Activated CD4-positive, alpha-beta T cell treated with anti-CD3 and anti-CD28 coated beads, Interleukin-2, amount 10 ng/mL, durations not matched to agents 24 days and 14 days (primary cell): ENCODE measurements around the gene GAD2. TPM values are rescaled to one million over a fixed set of nuclear protein-coding genes. Genes with fewer than 3 reads are reported as not detected.

Experiments
- DNase-seq: peaks from one replicate; pipeline ENCODE4 v3.0.0; 2022
- H3K27ac Mint-ChIP-seq: one replicate; pipeline ENCODE4 v1.8.0; 2022; ENCODE audit warnings: mild to moderate bottlenecking, mixed read lengths
- H3K27me3 Mint-ChIP-seq: one replicate; pipeline ENCODE4 v1.8.0; 2022; ENCODE audit warnings: mixed read lengths
- H3K36me3 Mint-ChIP-seq: one replicate; pipeline ENCODE4 v1.8.0; 2022; ENCODE audit warnings: low read depth, mild to moderate bottlenecking, mixed read lengths
- H3K4me1 Mint-ChIP-seq: one replicate; pipeline ENCODE4 v1.8.0; 2021; ENCODE audit warnings: mixed read lengths
- H3K4me3 Mint-ChIP-seq: one replicate; pipeline ENCODE4 v1.8.0; 2022; ENCODE audit warnings: mild to moderate bottlenecking, moderate library complexity, mixed read lengths
- H3K9me3 Mint-ChIP-seq: one replicate; pipeline ENCODE4 v1.8.0; 2021; ENCODE audit warnings: mixed read lengths
- intact Hi-C: fragments of 100-400 bp; cut with micrococcal nuclease; formaldehyde crosslinking; loops from one replicate; pipeline ENCODE4 v1.15.1; 2023
- total RNA-seq: library from RNA; stranded (reverse); gene quantifications from 2 replicates; pipeline ENCODE4 v1.2.3, GENCODE V29; 2022

The GAD2 gene
- total RNA-seq, 1 donor from 2014 or later, result not detected

DNA sequence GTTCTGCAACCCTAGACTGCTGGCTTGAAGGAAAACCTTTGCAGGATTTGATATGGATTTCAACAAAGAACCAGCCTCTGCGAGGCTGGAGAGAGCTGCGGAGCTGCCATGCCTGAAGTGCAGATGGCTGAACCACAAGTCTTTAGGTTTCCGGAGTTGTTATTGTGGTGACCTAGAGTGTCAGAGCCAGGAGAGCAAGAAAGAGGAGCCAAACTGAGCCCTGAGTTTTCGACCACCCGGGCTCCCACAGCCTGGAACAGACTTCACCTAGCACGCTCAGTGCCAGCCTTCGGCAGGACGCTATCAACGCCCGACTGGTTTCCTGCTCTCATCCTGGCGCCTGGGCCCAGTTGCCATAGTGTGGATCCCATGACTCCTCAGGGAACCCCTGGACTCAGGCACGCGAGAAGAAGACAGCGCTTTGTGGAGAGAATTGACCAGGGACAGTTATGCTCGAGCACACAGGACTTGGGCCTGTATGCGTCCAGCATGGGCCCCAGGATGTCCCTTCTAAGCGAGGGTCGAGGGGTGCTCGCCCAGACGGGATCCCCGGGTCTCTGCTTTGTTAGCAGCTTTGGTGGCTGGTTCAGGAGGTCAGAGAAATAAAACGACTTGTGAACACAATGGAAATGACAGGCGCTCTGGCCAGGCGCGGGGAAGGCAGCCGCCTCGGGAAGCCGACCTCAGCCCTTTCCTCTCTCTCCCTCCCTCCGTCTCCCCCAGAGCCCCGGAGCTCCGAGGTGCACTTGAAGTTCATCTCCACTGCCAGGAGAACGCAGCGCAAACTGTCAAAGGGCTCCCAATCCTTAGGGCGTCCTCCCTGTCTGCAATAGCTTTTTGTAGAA lies 1.8 kb upstream of the GAD2 start:
- intact Hi-C loops, result loop anchor here (5.0 kb wide), 1 partner anchor 1533 kb away; the partner anchor contains the start of gene MKX
- no peak for DNase-seq
- Mint-ChIP-seq H3K9me3 (peaks cover 13% of the 10 kb centered on the region), H3K27me3 (peaks cover 74% of the 10 kb centered on the region), H3K36me3 (peaks cover 7% of the 10 kb centered on the region), H3K27ac (no peak overlapping the region), H3K4me1 (peaks cover 13% of the 10 kb centered on the region), H3K4me3 (no peak overlapping the region)

DNA sequence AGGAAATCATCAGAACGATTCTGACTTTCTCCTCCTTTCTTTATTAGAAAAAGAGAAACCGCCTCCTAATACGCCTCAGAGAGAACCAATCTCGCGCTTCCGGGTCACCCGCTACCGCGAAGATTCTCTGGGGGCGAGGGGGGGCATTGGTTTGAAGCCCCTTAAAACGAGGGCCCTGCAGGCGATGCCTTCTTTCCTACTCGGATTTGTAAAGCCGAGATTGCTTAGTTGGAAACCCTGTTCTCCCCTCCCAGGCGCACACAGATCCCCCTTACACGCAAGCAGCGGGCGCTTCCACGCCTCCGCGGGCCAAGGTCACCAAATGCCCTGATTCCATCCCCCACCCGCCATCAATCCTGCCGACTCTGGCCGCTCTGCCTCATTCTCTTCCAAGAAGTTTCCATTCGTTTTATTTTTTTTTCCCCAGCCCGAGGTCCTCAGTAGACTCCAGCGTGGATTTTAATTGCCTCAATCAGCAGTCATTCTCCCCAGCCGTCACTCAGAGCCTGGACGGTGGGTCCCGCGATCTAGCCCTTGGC lies 1.1 kb upstream of the GAD2 start:
- peak overlapping the region; percentile 41 for H3K4me3 Mint-ChIP-seq
- no peak for DNase-seq
- no peak overlapping the region for H3K27ac Mint-ChIP-seq
- intact Hi-C loops, result loop anchor here (5.0 kb wide), 1 partner anchor 1532 kb away; the partner anchor contains the start of gene MKX
- H3K27me3 Mint-ChIP-seq, result peaks cover 81% of the 10 kb centered on the region
- peaks cover 7% of the 10 kb centered on the region for H3K36me3 Mint-ChIP-seq
- H3K4me1 Mint-ChIP-seq, result peaks cover 13% of the 10 kb centered on the region
- peaks cover 13% of the 10 kb centered on the region for H3K9me3 Mint-ChIP-seq

DNA sequence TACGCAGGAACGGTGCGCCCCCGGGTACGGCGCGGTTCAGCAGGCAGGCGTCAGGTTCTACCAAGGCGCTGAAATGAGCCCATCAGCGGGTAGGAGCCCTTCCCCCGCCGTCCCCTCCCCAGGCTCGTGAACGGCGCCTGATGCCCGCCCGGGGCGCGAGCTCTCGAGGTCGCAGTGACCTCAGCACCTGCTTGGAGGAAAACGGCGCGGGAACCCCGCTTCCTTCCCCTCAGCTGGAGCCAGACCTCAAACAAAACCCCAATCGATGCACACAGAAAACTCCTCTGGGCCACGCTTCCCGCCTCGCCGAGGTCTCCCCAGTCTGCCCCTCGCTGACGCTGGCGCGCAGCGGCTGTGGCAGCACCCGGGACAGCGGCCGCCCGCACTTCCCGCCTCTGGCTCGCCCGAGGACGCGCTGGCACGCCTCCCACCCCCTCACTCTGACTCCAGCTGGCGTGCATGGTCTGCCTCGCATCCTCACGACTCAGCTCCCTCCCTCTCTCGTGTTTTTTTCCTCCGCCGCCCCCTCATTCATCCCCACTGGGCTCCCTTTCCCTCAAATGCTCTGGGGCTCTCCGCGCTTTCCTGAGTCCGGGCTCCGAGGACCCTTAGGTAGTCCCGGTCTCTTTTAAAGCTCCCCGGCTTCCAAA lies 514 bp upstream of the GAD2 start:
- peaks cover 87% of the 10 kb centered on the region for H3K27me3 Mint-ChIP-seq
- H3K4me3 Mint-ChIP-seq, result peak overlapping the region; percentile 58
- peak overlapping the region; percentile 16 for H3K27ac Mint-ChIP-seq
- H3K4me1 Mint-ChIP-seq, result peaks cover 13% of the 10 kb centered on the region
- H3K9me3 Mint-ChIP-seq, result peaks cover 13% of the 10 kb centered on the region
- intact Hi-C loops, result loop anchor here (5.0 kb wide), 1 partner anchor 1531 kb away; the partner anchor contains the start of gene MKX
- peak; percentile 66 for DNase-seq
- H3K36me3 Mint-ChIP-seq, result peaks cover 7% of the 10 kb centered on the region

DNA sequence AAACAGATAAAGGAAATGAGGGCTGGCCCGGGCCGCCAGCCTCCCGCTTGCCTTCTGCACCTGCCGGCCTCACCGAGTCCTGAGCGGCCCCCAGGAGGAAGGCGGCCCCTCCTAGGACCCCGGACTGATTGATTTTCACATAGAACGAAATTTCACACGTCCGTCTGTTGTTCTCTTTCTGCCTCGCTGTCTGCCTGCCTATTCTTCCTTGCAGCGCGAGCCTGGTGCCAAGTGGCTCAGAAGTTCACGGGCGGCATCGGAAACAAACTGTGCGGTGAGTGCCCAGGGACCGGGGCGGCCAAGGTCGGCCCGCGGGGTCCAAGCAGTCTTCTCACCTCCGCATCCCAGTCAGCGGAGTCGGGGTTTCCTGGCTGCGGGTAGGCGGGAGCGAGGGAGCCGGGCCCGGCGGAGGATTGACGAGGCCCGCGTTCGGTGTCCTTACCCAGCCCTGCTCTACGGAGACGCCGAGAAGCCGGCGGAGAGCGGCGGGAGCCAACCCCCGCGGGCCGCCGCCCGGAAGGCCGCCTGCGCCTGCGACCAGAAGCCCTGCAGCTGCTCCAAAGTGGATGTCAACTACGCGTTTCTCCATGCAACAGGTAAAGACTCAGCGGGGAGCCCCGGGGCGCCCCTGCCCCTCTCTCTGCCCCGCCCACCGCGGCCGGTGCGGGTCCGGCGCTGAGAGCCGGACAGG lies 967 bp downstream of the GAD2 start:
- H3K9me3 Mint-ChIP-seq, result peaks cover 13% of the 10 kb centered on the region
- H3K4me3 Mint-ChIP-seq, result peak overlapping the region; percentile 34
- no peak overlapping the region for H3K27ac Mint-ChIP-seq
- peaks cover 13% of the 10 kb centered on the region for H3K4me1 Mint-ChIP-seq
- peaks cover 92% of the 10 kb centered on the region for H3K27me3 Mint-ChIP-seq
- peak; percentile 57 for DNase-seq
- H3K36me3 Mint-ChIP-seq, result peaks cover 7% of the 10 kb centered on the region
- intact Hi-C loops, result loop anchor here (5.0 kb wide), 1 partner anchor 1530 kb away; the partner anchor contains the start of gene MKX

DNA sequence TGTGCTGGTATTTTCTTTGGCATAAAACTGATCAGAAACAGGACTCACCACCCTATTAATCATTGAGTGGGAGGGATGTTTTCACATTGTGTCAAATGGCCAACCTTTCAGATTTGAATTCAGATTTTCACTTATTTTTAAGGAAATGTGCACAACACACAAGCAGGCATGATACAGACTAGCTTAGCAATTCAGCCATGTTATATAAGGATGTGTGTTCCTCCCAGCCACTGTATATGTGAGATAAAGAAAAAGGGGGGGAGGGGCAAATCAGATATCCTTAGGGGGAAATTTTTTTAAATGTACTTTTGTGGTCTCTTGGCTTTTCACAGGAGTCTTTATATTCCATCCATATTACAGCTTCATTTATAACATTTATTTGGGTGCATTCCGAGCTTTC lies 3.1 kb downstream of the GAD2 start:
- intact Hi-C loops, result loop anchor here (5.0 kb wide), 1 partner anchor 1528 kb away; the partner anchor contains the start of gene MKX
- Mint-ChIP-seq H3K27me3 (peaks cover 82% of the 10 kb centered on the region), H3K9me3 (peaks cover 13% of the 10 kb centered on the region), H3K4me3 (no peak overlapping the region), H3K36me3 (peaks cover 7% of the 10 kb centered on the region), H3K4me1 (peaks cover 13% of the 10 kb centered on the region), H3K27ac (no peak overlapping the region)
- no peak for DNase-seq

DNA sequence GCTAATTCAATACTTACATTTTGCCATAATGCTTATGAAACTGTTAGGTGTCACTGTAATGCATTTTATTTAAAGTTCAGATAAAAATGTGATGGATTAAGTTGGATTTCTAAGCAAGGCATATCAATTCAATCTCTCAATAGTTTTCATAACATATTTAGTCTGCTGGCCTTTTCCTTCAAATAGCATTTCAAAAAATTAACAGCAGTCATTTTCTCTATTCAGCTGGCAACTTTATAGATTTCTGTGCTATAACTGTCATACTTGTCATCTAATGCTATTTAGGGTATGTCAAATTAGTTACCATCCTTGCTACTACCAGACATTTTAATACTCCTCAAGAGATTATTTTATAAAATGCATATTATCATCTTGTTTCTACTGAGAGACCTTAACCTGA lies 4.3 kb downstream of the GAD2 start:
- H3K4me3 Mint-ChIP-seq, result no peak overlapping the region
- peaks cover 7% of the 10 kb centered on the region for H3K36me3 Mint-ChIP-seq
- no peak for DNase-seq
- H3K27ac Mint-ChIP-seq, result no peak overlapping the region
- H3K27me3 Mint-ChIP-seq, result peaks cover 73% of the 10 kb centered on the region
- peaks cover 12% of the 10 kb centered on the region for H3K4me1 Mint-ChIP-seq
- intact Hi-C loops, result no loop called here
- H3K9me3 Mint-ChIP-seq, result peaks cover 13% of the 10 kb centered on the region

DNA sequence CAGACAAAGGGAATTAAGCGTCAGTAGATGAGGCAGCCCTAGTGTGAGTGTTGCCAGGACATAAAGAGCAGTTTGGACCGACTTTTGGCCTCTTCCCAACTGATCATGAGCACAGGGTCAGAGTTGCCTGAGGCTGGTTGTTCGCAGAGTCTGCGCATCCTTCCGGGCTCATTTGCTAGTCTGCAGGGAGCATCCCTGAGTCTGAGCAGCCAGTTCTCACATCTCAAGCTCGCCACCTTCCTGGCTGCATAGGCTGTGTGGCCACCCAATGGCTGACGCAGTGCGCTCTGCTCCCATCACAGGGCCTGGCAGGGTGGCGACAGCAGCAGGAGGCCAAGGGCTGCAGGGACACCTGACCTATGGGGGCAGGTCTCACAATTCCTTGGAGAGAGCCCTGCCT lies 5.0 kb downstream of the GAD2 start:
- H3K27ac Mint-ChIP-seq, result no peak overlapping the region
- intact Hi-C loops, result no loop called here

DNA sequence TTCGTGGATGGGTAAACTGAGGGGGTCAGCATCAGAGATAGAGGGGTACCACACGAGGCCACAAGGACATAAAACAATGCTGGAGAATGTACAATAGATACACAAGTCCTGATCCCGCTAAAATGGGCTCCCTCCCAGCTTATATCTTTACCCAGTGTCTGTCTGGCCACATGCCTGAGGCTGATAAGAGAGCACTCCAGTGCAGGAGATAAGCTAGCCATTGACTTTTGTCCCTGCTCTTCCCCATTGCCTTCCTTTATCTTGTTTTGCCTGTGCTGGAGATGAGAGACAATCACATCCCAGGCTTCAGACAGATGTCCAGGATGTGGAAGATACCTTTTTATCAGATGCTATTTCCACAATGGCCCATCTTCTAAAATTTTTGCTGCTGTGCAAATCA lies 6.0 kb downstream of the GAD2 start:
- Mint-ChIP-seq H3K4me1 (peaks cover 6% of the 10 kb centered on the region), H3K4me3 (no peak overlapping the region), H3K9me3 (peaks cover 13% of the 10 kb centered on the region), H3K27ac (no peak overlapping the region), H3K27me3 (peaks cover 58% of the 10 kb centered on the region), H3K36me3 (peaks cover 4% of the 10 kb centered on the region)
- intact Hi-C loops, result no loop called here
- DNase-seq, result no peak

More for the DNA sequence above, 5.0 kb downstream of the GAD2 start:
- Mint-ChIP-seq H3K27me3 (peaks cover 68% of the 10 kb centered on the region), H3K36me3 (peaks cover 5% of the 10 kb centered on the region), H3K4me1 (peaks cover 10% of the 10 kb centered on the region), H3K4me3 (no peak overlapping the region), H3K9me3 (peaks cover 13% of the 10 kb centered on the region)
- no peak for DNase-seq

DNA sequence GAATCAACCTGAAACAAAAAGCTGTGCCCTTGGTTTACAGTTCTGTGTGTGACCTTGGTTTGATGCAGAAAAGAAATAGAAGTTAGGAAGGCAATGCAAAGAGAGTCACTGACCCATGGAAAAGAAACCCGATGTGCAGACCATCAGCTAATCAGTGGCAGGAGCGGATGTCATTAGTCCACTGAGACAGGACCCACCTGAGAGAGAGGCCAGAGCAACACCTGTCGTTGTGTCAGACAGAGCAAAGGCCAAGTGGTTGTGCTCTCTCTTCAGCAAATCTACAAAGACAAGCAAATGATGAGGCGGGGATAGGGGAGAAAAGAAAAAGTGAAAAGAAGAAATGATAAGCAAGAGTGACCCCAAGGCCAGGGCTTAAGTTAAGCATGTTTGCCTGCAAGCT lies 8.7 kb downstream of the GAD2 start:
- no peak for DNase-seq
- H3K9me3 Mint-ChIP-seq, result no peaks in the 10 kb centered on the region
- intact Hi-C loops, result no loop called here
- H3K4me1 Mint-ChIP-seq, result no peaks in the 10 kb centered on the region
- H3K36me3 Mint-ChIP-seq, result no peaks in the 10 kb centered on the region
- no peak overlapping the region for H3K27ac Mint-ChIP-seq
- no peak overlapping the region for H3K4me3 Mint-ChIP-seq
- H3K27me3 Mint-ChIP-seq, result peaks cover 39% of the 10 kb centered on the region

DNA sequence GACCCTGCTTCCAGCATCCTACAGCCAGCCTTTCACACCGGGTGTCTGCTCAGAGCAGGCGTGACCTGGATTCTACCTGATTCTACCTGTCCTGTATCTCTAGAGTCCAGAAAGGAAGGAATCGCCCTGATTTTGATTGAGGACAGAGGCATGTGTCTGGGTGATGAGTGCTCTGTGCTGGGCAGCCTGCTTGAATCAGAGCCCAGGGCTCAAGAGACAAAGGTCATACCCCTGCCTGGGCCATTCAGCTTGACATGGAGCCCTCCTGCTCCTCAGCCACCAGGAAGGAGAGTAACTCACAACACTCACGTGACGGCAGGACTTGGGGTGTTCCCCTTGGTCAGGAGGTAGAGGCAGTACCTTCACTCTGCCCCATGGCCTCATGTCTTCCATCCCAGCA lies 11.2 kb downstream of the GAD2 start:
- Mint-ChIP-seq H3K4me3 (no peak overlapping the region), H3K27me3 (peaks cover 14% of the 10 kb centered on the region), H3K9me3 (no peaks in the 10 kb centered on the region), H3K27ac (no peak overlapping the region), H3K36me3 (no peaks in the 10 kb centered on the region), H3K4me1 (no peaks in the 10 kb centered on the region)
- intact Hi-C loops, result no loop called here
- DNase-seq, result no peak

DNA sequence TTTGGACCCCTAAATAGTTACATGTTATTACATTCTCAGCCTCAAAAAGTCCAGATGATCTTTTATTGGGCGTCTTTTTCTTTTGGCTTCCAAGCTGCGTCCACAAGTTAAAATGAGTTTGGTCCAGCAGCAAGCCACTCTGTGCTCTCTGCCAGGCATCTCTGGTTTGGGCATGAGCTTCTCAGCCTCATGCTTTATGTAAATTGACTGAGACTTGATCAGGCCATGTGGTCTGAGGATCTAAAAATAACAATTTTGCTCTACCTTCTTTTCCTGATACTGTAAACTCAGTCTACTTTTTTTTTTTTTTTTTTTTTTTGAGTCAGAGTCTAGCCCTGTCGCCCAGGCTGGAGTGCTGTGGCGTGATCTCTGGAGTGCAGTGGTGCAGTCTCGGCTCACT lies 15.6 kb downstream of the GAD2 start:
- H3K36me3 Mint-ChIP-seq, result no peaks in the 10 kb centered on the region
- no peaks in the 10 kb centered on the region for H3K9me3 Mint-ChIP-seq
- no peak overlapping the region for H3K4me3 Mint-ChIP-seq
- no peak overlapping the region for H3K27ac Mint-ChIP-seq
- no peak for DNase-seq
- H3K27me3 Mint-ChIP-seq, result peaks cover 6% of the 10 kb centered on the region
- intact Hi-C loops, result no loop called here
- no peaks in the 10 kb centered on the region for H3K4me1 Mint-ChIP-seq

DNA sequence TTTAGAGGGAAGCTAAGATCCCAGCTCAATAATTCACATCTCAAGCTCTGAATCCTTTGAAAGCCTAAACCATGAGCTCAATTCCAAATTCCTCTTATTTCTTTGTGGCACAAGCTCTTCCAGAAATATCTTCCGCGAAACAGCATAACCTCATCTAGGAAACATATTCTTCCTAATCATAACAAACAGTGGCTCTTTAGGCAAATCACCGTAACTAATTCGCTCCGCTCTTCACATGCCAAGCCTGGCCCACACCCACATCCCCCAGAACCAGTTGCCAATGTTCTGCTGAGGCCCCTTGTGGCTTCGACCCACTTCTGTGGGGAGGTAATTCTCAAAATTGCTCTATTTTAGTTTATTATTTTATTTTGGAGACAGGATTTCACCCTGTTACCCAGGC lies 19.2 kb downstream of the GAD2 start:
- Mint-ChIP-seq H3K9me3 (no peaks in the 10 kb centered on the region), H3K27me3 (peaks cover 6% of the 10 kb centered on the region), H3K27ac (no peak overlapping the region), H3K36me3 (no peaks in the 10 kb centered on the region), H3K4me3 (no peak overlapping the region), H3K4me1 (no peaks in the 10 kb centered on the region)
- intact Hi-C loops, result no loop called here
- DNase-seq, result no peak

DNA sequence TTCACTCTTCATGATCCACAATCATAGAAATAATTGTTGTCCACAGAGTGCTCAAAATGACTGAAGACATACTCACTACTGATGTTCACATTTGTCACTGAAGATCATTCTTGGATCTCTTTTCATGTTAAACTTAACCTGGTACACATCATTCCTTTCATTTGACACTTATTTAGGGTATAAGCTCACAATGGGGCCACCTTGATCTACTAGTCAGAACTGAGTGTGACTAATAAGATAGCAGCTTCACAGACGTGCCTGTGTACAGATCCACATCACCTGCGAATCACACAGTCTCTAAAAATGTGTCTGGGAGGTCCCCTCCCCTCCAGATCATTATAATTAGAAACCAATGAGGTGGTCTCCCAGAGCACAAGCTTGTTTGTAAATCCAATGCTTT lies 21.8 kb downstream of the GAD2 start:
- H3K27ac Mint-ChIP-seq, result no peak overlapping the region
- H3K27me3 Mint-ChIP-seq, result peaks cover 6% of the 10 kb centered on the region
- no peak for DNase-seq
- H3K36me3 Mint-ChIP-seq, result no peaks in the 10 kb centered on the region
- no peak overlapping the region for H3K4me3 Mint-ChIP-seq
- no peaks in the 10 kb centered on the region for H3K9me3 Mint-ChIP-seq
- intact Hi-C loops, result no loop called here
- H3K4me1 Mint-ChIP-seq, result no peaks in the 10 kb centered on the region
